ENCODE results near the gene VEPH1.

DNA sequence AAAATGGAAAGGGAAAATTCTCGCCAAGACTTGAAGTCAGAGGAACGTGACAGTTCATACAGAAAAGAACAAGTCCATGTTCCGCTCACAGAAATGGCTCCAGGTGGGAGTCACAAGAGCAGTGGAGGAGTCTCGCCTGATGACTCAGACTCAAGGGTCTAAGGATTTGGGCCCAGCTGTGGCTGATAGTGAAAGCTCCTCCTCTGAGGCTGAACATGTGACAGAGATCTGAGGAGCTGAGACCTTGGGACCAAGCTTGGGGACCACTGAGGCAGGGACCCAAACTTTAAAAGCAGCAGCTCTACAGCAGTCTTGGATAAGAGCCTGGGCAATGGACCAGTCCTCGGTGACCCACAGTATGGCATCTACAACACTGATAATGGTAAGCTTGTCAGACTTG lies 9.3 kb upstream of the VEPH1 start:
- TF ChIP-seq, protein P1, sequence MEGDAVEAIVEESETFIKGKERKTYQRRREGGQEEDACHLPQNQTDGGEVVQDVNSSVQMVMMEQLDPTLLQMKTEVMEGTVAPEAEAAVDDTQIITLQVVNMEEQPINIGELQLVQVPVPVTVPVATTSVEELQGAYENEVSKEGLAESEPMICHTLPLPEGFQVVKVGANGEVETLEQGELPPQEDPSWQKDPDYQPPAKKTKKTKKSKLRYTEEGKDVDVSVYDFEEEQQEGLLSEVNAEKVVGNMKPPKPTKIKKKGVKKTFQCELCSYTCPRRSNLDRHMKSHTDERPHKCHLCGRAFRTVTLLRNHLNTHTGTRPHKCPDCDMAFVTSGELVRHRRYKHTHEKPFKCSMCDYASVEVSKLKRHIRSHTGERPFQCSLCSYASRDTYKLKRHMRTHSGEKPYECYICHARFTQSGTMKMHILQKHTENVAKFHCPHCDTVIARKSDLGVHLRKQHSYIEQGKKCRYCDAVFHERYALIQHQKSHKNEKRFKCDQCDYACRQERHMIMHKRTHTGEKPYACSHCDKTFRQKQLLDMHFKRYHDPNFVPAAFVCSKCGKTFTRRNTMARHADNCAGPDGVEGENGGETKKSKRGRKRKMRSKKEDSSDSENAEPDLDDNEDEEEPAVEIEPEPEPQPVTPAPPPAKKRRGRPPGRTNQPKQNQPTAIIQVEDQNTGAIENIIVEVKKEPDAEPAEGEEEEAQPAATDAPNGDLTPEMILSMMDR (IDR thresholded peaks at IDR 0.05 in 2 of 3, conservative IDR thresholded peaks at IDR 0.05 in 1 of 3; ENCODE audit: insufficient read depth in 2 of 3, low read depth in 1 of 3, low read length in 3 of 3) = no peak; a peak in 1 of 6 replicates
- no peak for TF ChIP-seq NFYB (IDR thresholded peaks at IDR 0.05; ENCODE audit: extremely low read depth, insufficient read length)
- no peak for TF ChIP-seq POLR2A (conservative IDR thresholded peaks at IDR 0.05)
- TF ChIP-seq, protein P2, sequence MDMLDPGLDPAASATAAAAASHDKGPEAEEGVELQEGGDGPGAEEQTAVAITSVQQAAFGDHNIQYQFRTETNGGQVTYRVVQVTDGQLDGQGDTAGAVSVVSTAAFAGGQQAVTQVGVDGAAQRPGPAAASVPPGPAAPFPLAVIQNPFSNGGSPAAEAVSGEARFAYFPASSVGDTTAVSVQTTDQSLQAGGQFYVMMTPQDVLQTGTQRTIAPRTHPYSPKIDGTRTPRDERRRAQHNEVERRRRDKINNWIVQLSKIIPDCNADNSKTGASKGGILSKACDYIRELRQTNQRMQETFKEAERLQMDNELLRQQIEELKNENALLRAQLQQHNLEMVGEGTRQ (CRISPR knock-in tag; IDR thresholded peaks at IDR 0.05) = peak; percentile 72
